ENCODE results near the gene MOV10L1.

DNA sequence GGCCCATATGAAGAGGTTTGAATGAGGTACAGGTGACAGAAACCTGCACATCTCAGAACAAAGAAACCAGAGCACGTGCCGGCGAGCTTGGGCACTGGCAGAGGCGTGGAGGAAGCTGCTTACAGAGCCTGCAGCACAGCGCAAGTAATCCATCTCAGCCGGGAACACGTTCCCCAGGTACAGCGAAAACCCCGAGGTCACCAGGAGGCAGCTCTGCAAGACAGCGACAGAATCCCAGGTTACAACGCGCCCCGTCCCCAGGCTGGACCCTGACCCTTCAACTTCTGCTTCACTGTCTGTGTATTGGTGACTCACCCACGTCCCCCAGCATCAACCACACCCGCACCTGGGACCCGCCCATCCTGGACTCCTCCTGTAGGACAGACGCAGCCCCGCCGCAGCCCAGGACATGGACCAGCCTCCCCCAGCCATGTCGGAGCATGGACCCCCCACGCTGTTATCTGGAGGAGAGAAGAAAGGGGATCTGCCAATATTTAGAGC lies 6.8 kb upstream of the MOV10L1 start:
- TF ChIP-seq CTCF (IDR thresholded peaks at IDR 0.05) (no peak), POLR2A (IDR thresholded peaks at IDR 0.05) (no peak)

Measured in Peyer's patch (tissue), 4 donors.